Lower leg skin (tissue), 4 donors: ENCODE data around the gene PLEKHA4. TPM values are rescaled to one million over a fixed set of nuclear protein-coding genes. Genes with fewer than 3 reads are reported as not detected.
"Not testable (repeated sequence)": the region's sequence is repeated elsewhere in the genome, so short reads cannot be mapped to it uniquely, and the experiment has no call there.

ENCODE experiments used
- DNase-seq, 2 donors: peaks; one replicate each; pipeline ENCODE4 v3.0.0-alpha.2; 2019; ENCODE audit warnings: low spot score in 2 of 2
- H3K4me3 ChIP-seq: fragments of 200-600 bp; sonication (generic); 2 replicates; pipeline ENCODE4 v1.5.1; 2017; ENCODE audit warnings: mild to moderate bottlenecking, low read depth; ENCODE audit not compliant: poor library complexity, severe bottlenecking
- CTCF ChIP-seq, 3 donors: fragments of 450-650 bp; IDR thresholded peaks; one replicate each; pipeline ENCODE4 v1.5.1; 2016; ENCODE audit warnings: antibody characterized with exemption in 3 of 3, mild to moderate bottlenecking in 3 of 3, moderate library complexity in 2 of 3
- POLR2A ChIP-seq, 2 donors: fragments of 450-650 bp; IDR thresholded peaks; one replicate each; pipeline ENCODE4 v1.6.1; 2016 to 2017; ENCODE audit warnings: antibody characterized with exemption in 2 of 2, mild to moderate bottlenecking in 1 of 2, moderate library complexity in 1 of 2
- WGBS, 2 donors: methylation state at CpG; one replicate each; pipeline ENCODE4 v1.1.5; 2018; 5-methylcytosine and 5-hydroxymethylcytosine counted together
- intact Hi-C: fragments of 100-400 bp; cut with DNase I; formaldehyde crosslinking; loops from one replicate; pipeline ENCODE4 v1.15.0; 2023; ENCODE audit warnings: low total_unique reads
- total RNA-seq, 4 donors: library from RNA; depleted of rRNA; stranded (reverse); fragments of >200 nt; gene quantifications; one replicate each; pipeline ENCODE4 v1.1.0, GENCODE V29; 2016

PLEKHA4 gene
- total RNA-seq, 4 donors from 2014 or later: 2.9 to 7.2 (median 6.3) TPM

- 79 to 81% methylated on average over 4 of the region's 4 CpGs for WGBS, 2 donors
- DNase-seq: no peak
- TF ChIP-seq POLR2A (IDR thresholded peaks at IDR 0.05): no peak
- no peak for TF ChIP-seq CTCF (IDR thresholded peaks at IDR 0.05)
- intact Hi-C loops: no loop called here
- no peak overlapping the region for H3K4me3 ChIP-seq
Measured at GRCh38 chr19:48890551-48890950, 22.1 kb upstream of the PLEKHA4 start.

DNA sequence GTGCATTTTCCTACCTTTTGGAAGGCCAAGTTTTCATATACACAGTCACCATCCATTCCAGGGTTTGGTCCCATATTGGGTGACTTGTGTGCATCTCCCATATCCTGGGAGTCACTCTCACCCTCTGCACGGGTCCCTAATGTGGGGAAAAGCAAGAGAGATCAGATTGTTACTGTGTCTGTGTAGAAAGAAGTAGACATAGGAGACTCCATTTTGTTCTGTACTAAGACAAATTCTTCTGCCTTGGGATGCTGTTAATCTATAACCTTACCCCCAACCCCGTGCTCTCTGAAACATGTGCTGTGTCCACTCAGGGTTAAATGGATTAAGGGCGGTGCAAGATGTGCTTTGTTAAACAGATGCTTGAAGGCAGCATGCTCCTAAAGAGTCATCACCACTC is 21.1 kb upstream of the PLEKHA4 start:
- DNase-seq, H3K4me3 ChIP-seq, intact Hi-C loops: not testable (repeated sequence)
- WGBS, 2 donors: 79 to 82% methylated on average over 3 of the region's 3 CpGs

DNA sequence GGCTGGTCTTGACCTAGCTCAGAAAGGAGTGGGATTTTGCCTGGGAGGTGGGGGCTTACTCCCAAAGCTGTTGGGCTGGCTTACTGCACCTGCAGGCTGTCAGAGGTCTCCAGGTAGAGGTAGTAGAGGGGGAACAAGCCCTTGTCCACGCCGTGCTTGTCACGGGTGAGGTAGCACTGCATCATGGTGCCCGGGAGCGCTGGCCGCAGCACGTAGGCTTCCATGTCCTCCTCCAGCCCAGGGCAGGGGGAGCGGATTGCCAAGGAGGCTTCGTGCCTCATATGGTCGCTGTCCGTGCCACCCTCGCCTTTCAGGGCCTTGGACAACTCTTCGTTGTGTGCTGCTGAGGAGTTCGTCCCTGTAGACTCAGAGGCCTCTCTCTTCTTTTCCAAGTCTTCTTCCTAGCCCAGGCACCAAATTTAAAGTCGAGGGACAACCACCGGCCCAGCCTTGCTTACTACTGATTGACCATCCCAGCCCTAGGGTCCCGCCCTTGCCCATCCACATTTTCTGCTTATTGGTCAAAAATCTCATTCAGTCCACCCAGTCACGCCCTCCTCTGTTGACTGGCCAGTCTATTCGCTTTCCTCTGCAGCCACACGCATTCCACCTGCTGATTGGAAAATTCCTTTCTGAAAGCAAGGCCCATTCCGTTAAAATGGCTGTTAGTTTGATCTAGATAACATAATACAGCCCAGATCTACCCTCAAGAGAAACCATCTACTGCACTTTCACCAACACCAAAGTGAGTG is 19.6 kb upstream of the PLEKHA4 start:
- no peak overlapping the region for H3K4me3 ChIP-seq
- TF ChIP-seq POLR2A (IDR thresholded peaks at IDR 0.05) (no peak), CTCF (IDR thresholded peaks at IDR 0.05) (no peak)
- 93% methylated on average over 21 of the region's 21 CpGs for WGBS, 2 donors
- intact Hi-C loops: no loop called here
- DNase-seq: no peak

DNA sequence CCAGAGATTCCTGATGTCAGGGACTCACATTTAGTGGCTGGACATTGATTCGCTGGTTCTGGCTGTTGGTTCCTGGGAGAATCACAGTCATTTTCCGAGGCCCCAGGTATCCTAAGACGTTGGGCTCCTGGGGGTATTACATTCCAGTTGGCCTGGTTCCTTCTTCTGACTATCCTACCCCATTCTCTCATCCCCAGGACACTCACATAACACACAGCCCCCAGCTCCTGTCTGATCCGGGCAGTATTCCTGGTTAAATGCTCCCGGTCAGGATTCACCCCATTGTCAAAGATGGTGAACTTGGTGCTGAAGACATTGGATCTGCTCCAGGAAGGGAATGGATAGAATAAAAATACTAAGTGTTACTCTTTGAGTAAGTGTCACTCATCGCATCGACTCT is 15.3 kb upstream of the PLEKHA4 start:
- WGBS, 2 donors: 97 to 98% methylated on average over 7 of the region's 7 CpGs
- intact Hi-C loops: no loop called here
- no peak for DNase-seq
- H3K4me3 ChIP-seq: no peak overlapping the region
- TF ChIP-seq POLR2A (IDR thresholded peaks at IDR 0.05) (no peak), CTCF (IDR thresholded peaks at IDR 0.05) (no peak)

DNA sequence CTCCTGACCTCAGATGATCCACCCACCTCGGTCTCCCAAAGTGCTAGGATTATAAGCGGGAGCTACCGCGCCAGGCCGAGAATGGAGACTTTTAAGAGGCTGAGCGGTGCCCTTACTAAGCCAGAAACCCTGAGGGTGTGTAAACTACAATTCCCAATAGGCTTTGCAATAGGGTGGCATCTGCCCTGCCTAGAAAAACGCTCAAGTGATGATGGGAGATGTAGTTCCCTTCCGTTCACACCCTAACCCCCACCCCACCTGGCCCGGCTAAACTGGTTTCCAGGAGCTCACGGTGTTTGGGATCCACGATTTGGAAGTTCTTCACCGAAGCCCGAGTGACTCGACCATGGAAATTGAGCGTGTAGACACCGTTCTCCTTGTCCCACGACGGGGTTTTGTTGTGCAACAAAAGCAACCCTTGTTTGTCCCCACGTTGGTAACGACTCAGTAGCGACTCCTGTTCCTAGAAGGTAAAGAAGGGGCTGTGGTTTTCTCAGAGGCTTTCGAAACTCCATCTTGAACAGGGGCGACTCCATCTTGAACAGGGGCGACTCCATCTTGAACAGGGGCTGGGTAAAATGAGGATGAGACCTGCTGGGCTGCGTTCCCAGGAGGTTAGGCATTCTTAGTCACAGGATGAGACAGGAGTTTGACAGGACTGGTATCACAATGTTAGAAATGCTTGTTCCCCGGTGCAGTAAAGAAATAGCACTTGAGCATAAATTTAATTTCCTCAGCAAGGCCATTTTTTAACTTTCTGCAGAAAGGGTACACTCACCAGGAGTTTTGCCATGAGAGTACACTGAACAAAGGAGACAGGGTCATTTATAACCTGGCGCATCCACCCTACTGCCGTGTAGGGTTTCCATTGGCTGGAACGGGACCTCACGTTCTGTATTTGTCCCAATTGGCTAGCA is 13.6 kb upstream of the PLEKHA4 start:
- DNase-seq: no peak
- WGBS, 2 donors: 79 to 83% methylated on average over 30 of the region's 30 CpGs
- H3K4me3 ChIP-seq: no peak overlapping the region
- no peak for TF ChIP-seq POLR2A (IDR thresholded peaks at IDR 0.05)
- no peak for TF ChIP-seq CTCF (IDR thresholded peaks at IDR 0.05)
- intact Hi-C loops: no loop called here

GRCh38 chr19:48879696-48880095 is 11.3 kb upstream of the PLEKHA4 start:
- H3K4me3 ChIP-seq, intact Hi-C loops, DNase-seq: not testable (repeated sequence)
- 91 to 96% methylated on average over 9 of the region's 9 CpGs for WGBS, 2 donors
